GM19468 (cell line): ENCODE results near the gene ACOD1.
A peak's percentile ranks its signal among the peaks of the same experiment; 100 is the strongest.

Experiments used
- ATAC-seq: cut with Tn5 transposase; IDR thresholded peaks from one replicate; pipeline ENCODE4 v1.9.1; 2021; ENCODE audit warnings: mild to moderate bottlenecking, moderate library complexity, moderate number of reproducible peaks; ENCODE audit not compliant: unreplicated experiment; ENCODE audit errors: extremely low read depth

ACOD1 gene

DNA sequence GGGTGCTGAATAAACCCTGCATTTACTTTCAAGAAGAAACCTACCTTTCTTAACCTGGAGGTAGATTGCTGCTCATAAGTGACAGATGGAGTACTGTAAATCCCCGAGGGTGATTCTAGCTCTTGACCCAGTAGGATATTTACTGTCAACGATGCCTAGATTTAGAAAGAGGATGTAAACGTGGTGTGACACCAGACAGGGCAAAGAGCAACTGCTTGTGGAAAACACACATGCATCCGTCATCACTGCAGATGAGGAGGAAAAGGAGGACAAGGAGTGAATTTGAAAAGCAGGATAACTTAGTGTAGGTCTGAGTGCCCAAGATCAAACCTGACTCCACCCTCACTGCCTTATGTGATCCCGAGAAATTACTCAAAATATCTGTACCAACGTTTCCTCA is 33.8 kb downstream of the ACOD1 start:
- ATAC-seq, result no peak

DNA sequence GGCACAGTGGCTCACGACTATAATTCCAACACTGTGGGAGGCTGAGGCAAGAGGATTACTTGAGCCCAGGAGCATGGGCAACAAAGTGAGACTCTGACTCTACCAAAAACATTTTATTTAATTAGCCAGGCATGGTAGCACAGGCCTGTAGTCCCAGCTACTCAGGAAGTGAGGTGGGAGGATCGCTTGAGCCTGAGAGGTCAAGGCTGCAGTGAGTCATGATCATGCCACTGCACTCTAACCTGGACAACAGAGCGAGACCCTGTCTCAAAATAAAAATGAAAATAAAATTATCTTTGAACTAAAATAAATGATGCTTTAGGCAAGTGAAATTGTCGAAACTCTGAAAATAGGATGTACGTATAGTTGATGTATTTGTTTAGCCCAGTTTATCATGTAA is 35.4 kb downstream of the ACOD1 start:
- ATAC-seq, result no peak

DNA sequence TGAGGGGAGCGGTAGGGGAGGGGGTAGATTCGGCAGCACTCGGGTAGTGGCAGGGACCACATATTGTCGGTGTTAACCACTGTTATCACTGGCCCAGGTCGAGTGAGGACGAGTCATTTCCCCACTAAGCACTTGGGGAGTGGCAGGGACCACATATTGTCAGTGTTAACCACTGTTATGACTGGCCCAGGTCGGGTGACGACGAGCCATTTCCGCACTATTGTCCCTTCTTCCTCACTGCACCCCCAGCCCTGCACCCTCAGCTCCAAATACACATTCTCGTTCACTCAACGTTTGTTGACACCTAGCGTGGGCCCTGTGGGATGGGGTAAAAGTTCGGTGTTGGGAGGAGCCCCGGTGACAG is 43.1 kb downstream of the ACOD1 start:
- ATAC-seq, result peak; percentile 45

DNA sequence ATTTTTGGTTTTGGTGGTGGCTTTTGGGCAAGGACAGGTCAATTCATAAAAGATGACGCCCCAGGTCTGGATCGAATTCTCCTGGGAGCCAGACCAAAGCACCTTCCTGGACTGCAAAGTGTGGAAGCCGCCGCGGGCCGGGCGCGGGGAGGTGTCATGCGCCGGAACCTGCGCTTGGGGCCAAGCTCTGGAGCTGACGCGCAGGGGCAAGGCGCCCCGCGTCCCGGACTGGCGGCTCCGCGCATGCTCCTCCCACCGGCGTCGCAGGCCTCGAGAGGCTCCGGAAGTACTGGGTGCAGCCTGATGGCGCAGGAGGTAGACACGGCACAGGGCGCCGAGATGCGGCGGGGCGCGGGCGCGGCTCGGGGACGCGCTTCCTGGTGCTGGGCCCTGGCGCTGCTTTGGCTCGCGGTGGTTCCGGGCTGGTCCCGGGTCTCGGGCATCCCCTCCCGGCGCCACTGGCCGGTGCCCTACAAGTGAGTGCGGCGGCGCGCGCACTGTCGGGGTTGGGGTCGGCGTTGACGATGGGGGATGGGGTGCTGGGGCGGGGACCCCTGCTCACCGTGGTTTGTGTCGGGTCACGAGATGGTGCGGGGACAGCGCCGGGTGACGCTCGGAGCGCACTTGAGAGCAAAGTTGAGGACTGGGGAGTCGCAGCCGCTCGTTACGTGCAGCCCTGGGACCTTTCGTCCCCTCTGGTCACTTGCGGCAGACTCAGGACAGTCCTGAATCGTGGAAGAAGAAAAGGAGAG is 43.7 kb downstream of the ACOD1 start, which contains the start of gene CLN5:
Gene CLN5 (plus strand): TSS at position 286 of the 752 bp plus-strand sequence. CDS start 18 bp downstream, at position 304.
- peak; percentile 97 for ATAC-seq

DNA sequence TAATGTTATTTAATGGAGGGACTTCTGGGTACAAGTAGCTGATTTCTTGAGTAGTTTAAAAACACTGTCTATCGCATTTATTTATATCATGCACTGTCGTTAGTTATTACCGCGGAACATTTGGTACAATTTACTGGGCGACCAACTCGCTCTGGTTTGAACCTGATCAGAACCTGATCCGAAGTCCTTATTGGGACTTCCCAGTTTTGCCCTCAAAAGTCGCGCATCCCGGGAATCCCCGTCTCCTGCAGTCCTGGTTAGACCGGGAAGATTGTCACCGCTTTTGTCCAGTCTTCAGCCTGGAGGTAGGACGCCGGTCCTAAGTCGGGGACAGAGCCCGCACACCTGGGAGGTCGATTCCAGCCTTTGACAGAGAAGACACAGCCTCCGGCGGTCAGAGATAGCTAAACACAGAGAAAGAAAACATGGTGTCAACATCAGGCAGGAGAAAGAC is 44.3 kb downstream of the ACOD1 start:
- ATAC-seq, result no peak

DNA sequence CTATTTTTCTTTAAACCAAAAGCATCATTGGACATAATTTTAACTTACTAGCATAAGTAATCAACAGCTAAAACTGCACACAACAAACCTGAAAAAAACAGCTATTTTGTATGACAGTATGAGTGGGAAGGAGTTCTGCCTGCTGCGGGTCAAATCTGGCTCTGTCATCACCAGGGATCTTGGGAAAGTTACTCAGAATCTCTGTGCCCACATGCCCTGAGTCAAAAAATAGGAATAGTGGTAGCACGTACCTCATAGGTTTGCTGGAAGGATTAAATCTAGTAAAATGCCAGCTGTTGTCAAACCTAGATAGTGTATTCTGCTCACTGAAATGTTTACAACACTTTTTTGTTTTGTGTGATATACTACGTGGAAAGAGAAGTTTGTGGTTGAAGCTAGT is 44.7 kb downstream of the ACOD1 start:
- ATAC-seq, result no peak

DNA sequence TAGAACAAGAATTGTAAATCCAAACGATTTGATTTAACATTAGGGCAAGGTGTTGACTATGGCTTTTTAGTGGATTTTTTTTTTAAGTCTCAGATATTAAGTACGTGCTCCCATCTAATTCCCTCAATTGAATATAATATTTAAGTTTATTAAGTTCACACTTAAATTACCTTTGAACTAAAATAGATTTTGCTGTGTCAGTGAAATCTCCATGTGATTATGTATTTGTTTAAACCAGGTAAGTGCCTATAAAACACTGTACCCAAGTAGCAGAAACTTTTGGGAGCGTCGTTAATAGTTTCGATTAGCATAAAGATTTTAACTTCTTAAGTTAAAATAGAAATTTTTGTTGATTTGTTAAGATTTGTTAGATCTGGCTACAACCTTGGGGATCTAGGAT is 45.2 kb downstream of the ACOD1 start:
- ATAC-seq, result no peak

DNA sequence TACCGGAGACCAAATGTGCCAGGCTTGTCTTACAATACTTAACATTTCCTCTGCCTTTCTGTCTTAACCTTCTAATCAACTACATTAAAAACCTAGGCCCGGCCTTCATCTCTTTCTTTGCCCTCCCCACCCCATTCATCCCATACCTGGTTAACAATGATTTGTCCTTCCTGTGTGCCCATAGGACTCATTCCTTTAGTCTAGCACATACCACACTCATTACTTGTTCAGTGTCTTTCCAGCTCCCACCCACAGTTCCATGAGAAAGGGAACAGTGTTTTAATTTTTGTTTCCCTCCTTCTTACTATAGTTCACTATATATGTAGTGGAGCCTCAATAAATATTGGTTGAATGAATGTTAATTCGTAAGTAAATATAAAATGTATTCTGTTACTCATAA is 46.0 kb downstream of the ACOD1 start:
- ATAC-seq, result no peak

DNA sequence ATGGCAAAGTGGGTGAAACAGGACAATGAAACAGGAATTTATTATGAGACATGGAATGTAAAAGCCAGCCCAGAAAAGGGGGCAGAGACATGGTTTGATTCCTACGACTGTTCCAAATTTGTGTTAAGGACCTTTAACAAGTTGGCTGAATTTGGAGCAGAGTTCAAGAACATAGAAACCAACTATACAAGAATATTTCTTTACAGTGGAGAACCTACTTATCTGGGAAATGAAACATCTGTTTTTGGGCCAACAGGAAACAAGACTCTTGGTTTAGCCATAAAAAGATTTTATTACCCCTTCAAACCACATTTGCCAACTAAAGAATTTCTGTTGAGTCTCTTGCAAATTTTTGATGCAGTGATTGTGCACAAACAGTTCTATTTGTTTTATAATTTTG is 52.2 kb downstream of the ACOD1 start:
- ATAC-seq, result no peak

DNA sequence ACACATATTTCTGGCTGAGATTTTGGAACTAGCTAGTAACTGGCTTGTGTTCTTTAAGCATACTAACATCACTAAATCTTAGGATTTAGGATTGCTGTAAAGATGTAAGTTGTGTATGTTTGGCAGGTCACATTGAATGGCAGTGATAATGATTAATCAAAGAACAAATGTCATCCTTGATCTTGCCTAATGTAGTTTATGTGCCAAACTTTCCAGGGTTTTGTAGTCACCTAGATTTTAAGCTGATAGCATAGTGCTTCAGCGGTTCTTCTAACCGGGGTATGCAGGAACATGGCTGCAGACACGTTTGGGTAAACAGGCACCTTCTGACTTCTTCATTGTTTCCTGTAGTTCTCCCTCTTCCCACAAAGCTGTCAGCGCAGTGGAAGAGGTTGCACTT is 53.2 kb downstream of the ACOD1 start:
- ATAC-seq, result no peak

DNA sequence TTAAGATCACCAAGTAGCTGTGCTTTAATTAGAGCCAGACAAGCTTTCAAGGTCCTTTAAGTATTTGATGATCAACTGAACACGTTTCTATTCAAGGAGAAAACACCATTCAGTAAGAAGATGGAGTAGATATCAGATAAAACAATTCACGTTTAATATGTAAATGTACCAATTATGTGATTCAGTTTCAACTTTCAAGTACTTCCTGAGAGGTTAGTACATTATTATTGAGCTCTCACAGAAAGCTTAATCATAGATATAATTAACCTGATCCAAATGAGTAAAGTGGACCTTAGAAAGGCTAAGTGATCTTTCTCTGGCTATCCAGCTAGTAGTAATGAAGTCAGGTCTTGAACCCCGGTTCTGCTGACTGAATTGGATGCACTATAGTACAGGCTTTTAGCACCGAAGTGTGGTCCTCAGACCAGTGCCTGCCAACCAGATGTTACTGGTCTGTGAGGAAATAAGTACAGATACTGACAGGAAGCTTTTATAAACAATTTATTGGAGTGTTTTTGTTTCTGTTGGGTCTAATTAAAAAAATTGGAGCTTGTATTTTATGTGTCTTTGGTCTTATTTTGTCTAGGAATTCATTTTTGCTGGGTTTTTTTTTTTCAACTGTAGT is 53.8 kb downstream of the ACOD1 start:
- ATAC-seq, result no peak

DNA sequence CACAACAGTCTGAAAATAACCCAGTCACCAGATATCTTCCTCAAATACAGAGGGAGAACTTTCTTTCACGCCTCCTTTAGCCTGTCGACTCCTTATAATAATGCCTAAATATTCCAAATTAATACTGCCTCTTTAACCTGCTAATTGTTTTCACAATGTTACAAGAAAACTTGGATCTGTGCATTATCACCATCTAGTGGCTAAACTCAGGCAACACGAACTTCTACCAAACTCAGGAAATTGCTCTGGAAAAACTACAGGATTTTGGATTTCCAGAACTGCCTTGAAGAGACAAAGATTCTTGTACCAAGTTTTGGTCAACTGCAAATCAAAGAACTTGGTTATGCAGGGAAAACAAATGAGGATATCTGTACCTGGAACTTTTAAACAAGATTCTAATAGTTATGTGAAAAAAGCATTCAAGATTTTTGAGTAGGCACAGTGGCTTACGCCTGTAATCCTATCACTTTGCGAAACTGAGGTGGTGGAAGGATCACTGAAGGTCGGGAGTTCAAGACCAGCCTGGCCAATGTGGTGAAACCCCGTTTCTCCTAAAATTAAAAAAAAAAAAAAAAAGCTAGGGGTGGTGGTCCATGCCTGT is 54.4 kb downstream of the ACOD1 start:
- no peak for ATAC-seq
